Ovary (tissue), 9 donors: ENCODE measurements around the gene MED22. TPM values are rescaled to one million over a fixed set of nuclear protein-coding genes. Genes with fewer than 3 reads are reported as not detected.
"Not testable (repeated sequence)": the region's sequence is repeated elsewhere in the genome, so short reads cannot be mapped to it uniquely, and the experiment has no call there.

ENCODE experiments used
- DNase-seq, 5 donors: peaks; one replicate each; pipeline ENCODE4 v3.0.0-alpha.2; 2019 to 2020
- H3K27ac ChIP-seq, 2 donors: fragments of 200-600 bp; one replicate each; pipeline versions ENCODE4 v1.5.1 to v1.8.0; 2019 to 2022
- H3K27me3 ChIP-seq: fragments of 200-600 bp; one replicate; pipeline ENCODE4 v1.8.0; 2022
- H3K36me3 ChIP-seq: fragments of 200-600 bp; sonication (generic); one replicate; pipeline ENCODE4 v1.5.1; 2019
- H3K4me1 ChIP-seq: one replicate; pipeline ENCODE4 v1.8.1; 2013; ENCODE audit warnings: mild to moderate bottlenecking, moderate library complexity; ENCODE audit not compliant: insufficient read depth
- H3K4me3 ChIP-seq: fragments of 200-600 bp; sonication (generic); one replicate; pipeline ENCODE4 v1.5.1; 2017
- H3K9me3 ChIP-seq, 2 donors: fragments of 200-600 bp in 1 of 2; sonication (generic) in 1 of 2; one replicate each; pipeline versions ENCODE4 v1.5.1 to v1.8.1; 2013 to 2019; ENCODE audit warnings: mild to moderate bottlenecking in 1 of 2, moderate library complexity in 1 of 2
- EP300 ChIP-seq: sonication (generic); formaldehyde crosslinking; IDR thresholded peaks from one replicate; pipeline ENCODE4 v1.6.1; 2017; ENCODE audit warnings: antibody characterized with exemption
- POLR2A ChIP-seq: fragments of 450-650 bp; IDR thresholded peaks from one replicate; pipeline ENCODE4 v1.6.1; 2017; ENCODE audit warnings: antibody characterized with exemption, mild to moderate bottlenecking, moderate library complexity
- WGBS, 3 donors: extraction: QIAGEN DNeasy Blood & Tissue Kit in 1 of 3; methylation state at CpG; one replicate each; pipeline versions ENCODE4 v1.1.5 to v1.1.7; 2013 to 2017; 5-methylcytosine and 5-hydroxymethylcytosine counted together
- intact Hi-C, 4 donors: fragments of 100-400 bp; cut with DNase I; formaldehyde crosslinking; loops; one replicate each; pipeline versions ENCODE4 v1.11.0 to v1.15.1; 2022 to 2023
- polyA plus RNA-seq, 2 donors: library from polyadenylated mRNA; stranded (reverse); fragments of 200-250 nt in 1 of 2; fragments of 350-450 nt in 1 of 2; fragmentation: Illumina TruSeq in 1 of 2; extraction: RNeasy Lipid Tissue Mini Kit (QIAGEN cat#74804) in 1 of 2; gene quantifications; one replicate each; pipeline ENCODE4 v1.2.3, GENCODE V29; 2013 to 2014
- total RNA-seq, 7 donors: library from RNA; depleted of rRNA in 2 of 7; stranded (reverse); fragments of >200 nt in 2 of 7; fragmentation: NEBNext Ultra II Directional in 3 of 7; extraction: Animal tissue kit (Norgen Biotek cat#: 25700) in 3 of 7; gene quantifications; one replicate each; pipeline versions ENCODE4 v1.1.0 to v1.2.4, GENCODE V29; 2016 to 2023
- TF ChIP-seq, protein P1 (sequence below), 3 donors: fragments of 450-650 bp in 2 of 3; fragments of 200-600 bp in 1 of 3; IDR thresholded peaks; one replicate each; pipeline versions ENCODE4 v1.5.1 to v1.8.0; 2016 to 2022; ENCODE audit warnings: antibody characterized with exemption in 3 of 3, mild to moderate bottlenecking in 1 of 3
- donor health status: DM: no; HTN: no; CAD: no; lungs with moderate emphysema.
- donor health status: DM: no; HTN: no; CAD: no.
- donor health status: Bipolar disorder and iron deficiency.
- donor health status: DM: yes; HTN: yes; CAD: no.
- donor health status: DM: no; HTN: no; CAD: no.
- donor health status: DM: yes; HTN: yes; CAD: no.

MED22 gene
- total and polyA plus RNA-seq, 9 donors, result 8.3 to 43.8 (median 27.3) TPM

GRCh38 chr9:133320421-133320881 is 27.5 kb downstream of the MED22 start:
- no peak overlapping the region for H3K4me3 ChIP-seq
- no peaks in the 10 kb centered on the region for H3K9me3 ChIP-seq
- no peaks in the 10 kb centered on the region for H3K27me3 ChIP-seq
- no peaks in the 10 kb centered on the region for H3K36me3 ChIP-seq
- TF ChIP-seq, protein P1, sequence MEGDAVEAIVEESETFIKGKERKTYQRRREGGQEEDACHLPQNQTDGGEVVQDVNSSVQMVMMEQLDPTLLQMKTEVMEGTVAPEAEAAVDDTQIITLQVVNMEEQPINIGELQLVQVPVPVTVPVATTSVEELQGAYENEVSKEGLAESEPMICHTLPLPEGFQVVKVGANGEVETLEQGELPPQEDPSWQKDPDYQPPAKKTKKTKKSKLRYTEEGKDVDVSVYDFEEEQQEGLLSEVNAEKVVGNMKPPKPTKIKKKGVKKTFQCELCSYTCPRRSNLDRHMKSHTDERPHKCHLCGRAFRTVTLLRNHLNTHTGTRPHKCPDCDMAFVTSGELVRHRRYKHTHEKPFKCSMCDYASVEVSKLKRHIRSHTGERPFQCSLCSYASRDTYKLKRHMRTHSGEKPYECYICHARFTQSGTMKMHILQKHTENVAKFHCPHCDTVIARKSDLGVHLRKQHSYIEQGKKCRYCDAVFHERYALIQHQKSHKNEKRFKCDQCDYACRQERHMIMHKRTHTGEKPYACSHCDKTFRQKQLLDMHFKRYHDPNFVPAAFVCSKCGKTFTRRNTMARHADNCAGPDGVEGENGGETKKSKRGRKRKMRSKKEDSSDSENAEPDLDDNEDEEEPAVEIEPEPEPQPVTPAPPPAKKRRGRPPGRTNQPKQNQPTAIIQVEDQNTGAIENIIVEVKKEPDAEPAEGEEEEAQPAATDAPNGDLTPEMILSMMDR (IDR thresholded peaks at IDR 0.05), result no peak
- TF ChIP-seq POLR2A (no peak), EP300 (no peak)
- no peaks in the 10 kb centered on the region for H3K4me1 ChIP-seq
- 72 to 77% (median 75%) methylated on average over 13 of the region's 13 CpGs for WGBS, 3 donors
- intact Hi-C loops, result loop anchor here in 1 of 4 donors (10.0 kb wide), 1 partner anchor 136 kb away; no protein-coding TSS in a partner anchor
- no peak for DNase-seq
- H3K27ac ChIP-seq, result no peak overlapping the region

DNA sequence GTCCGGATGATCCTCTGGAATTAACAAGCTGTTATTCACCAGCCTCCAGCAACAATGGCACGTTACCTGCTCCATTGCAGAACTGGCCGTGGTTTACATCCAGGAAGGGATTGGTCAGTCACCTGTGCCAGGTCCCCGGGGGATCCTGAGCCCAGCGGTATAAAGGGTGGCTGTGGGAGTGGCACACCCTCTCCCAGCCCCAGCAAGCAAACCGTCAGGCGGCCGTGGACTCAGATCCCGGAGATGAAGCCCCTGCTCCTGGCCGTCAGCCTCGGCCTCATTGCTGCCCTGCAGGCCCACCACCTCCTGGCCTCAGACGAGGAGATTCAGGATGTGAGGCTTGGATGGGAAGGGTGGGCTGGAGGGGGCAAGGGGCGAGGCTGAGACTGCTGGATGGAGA is 30.4 kb downstream of the MED22 start:
- H3K4me1 ChIP-seq, intact Hi-C loops, H3K4me3 ChIP-seq, DNase-seq, H3K27ac ChIP-seq, H3K9me3 ChIP-seq, H3K36me3 ChIP-seq, H3K27me3 ChIP-seq: not testable (repeated sequence)
- 67 to 82% (median 77%) methylated on average over 11 to 13 of the region's 13 CpGs for WGBS, 3 donors

- TF ChIP-seq, protein P1 (IDR thresholded peaks at IDR 0.05), result no peak
- TF ChIP-seq POLR2A (no peak), EP300 (no peak)
These were observed 31.9 kb downstream of the MED22 start for GRCh38 chr9:133315997-133316396.

DNA sequence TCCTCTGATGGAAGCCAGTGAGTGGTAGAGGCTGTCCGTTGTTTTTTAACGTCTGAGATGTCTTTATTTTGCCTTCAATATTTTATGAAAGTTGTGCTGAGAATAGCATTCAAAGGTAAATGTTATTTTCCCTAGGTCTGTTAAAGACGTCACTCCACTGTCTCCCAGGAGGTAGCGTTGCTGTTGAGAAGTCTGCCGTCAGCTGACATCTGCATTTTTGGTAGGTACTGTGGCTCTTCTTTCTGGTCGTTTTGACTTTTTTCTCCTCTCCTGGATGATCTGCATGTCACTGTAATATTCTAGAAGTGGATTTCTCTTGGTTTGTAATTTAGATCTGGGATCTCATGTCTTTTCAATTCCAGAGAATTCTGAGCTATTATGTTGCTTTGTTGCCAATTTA is 38.3 kb downstream of the MED22 start:
- H3K4me3 ChIP-seq, result no peak overlapping the region
- H3K9me3 ChIP-seq, result no peaks in the 10 kb centered on the region
- TF ChIP-seq, protein P1 (IDR thresholded peaks at IDR 0.05), result no peak
- TF ChIP-seq POLR2A (no peak), EP300 (no peak)
- no peaks in the 10 kb centered on the region for H3K36me3 ChIP-seq
- DNase-seq, result no peak
- intact Hi-C loops, result no loop called here
- no peaks in the 10 kb centered on the region for H3K4me1 ChIP-seq
- no peak overlapping the region for H3K27ac ChIP-seq
- no peaks in the 10 kb centered on the region for H3K27me3 ChIP-seq
- 76 to 83% (median 81%) methylated on average over 6 of the region's 6 CpGs for WGBS, 3 donors

More at GRCh38 chr9:133315997-133316396, 31.9 kb downstream of the MED22 start:
- no peaks in the 10 kb centered on the region for H3K36me3 ChIP-seq
- H3K4me3 ChIP-seq, result no peak overlapping the region
- no peak for DNase-seq
- no peaks in the 10 kb centered on the region for H3K4me1 ChIP-seq
- intact Hi-C loops, result no loop called here
- no peak overlapping the region for H3K27ac ChIP-seq
- no peaks in the 10 kb centered on the region for H3K27me3 ChIP-seq
- no peaks in the 10 kb centered on the region for H3K9me3 ChIP-seq
- whole genome bisulfite sequencing, 3 donors, result 58 to 75% (median 65%) methylated on average over 2 of the region's 2 CpGs

GRCh38 chr9:133307301-133307700 is 40.6 kb downstream of the MED22 start:
- WGBS, 3 donors, result 67 to 73% (median 67%) methylated on average over 16 of the region's 16 CpGs
- H3K4me3 ChIP-seq, result no peak overlapping the region
- H3K27me3 ChIP-seq, result no peaks in the 10 kb centered on the region
- DNase-seq, result no peak
- H3K9me3 ChIP-seq, result no peaks in the 10 kb centered on the region
- no peak overlapping the region for H3K27ac ChIP-seq
- no peak for TF ChIP-seq EP300
- TF ChIP-seq POLR2A, result no peak
- TF ChIP-seq, protein P1 (IDR thresholded peaks at IDR 0.05), result no peak
- intact Hi-C loops, result no loop called here
- no peaks in the 10 kb centered on the region for H3K4me1 ChIP-seq
- no peaks in the 10 kb centered on the region for H3K36me3 ChIP-seq
